GM19025 (cell line): ENCODE results near the gene RADIL.

Experiments
- ATAC-seq: cut with Tn5 transposase; IDR thresholded peaks from one replicate; pipeline ENCODE4 v1.9.1; 2021; ENCODE audit warnings: mild to moderate bottlenecking, low read depth, moderate library complexity; ENCODE audit not compliant: unreplicated experiment

Gene RADIL

DNA sequence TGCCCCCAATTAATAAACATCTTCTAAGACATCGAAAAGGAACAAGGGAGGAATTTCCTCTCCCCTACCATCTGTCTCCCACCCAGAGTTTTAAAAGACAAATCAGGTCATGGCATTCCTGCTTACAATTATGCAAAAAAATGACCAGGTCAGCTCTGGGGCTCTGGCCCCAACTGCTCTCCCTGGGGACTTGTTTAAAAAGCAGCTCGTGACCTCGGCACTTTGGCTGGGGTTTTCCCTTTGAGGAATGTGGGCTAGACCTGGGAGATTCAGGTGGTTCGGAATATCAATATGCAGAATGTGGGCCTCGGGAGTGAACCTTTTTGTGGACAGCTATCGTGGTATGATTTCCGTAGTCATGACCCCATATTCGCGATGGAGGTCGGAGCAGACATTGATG lies 648 bp upstream of the RADIL start:
- no peak for ATAC-seq

- no peak for ATAC-seq
These were observed 514 bp downstream of the RADIL start for GRCh38 chr7:4883033-4883371.

GRCh38 chr7:4882169-4883032 lies 1.1 kb downstream of the RADIL start:
- ATAC-seq, result no peak

GRCh38 chr7:4880218-4880617 lies 3.3 kb downstream of the RADIL start:
- ATAC-seq, result no peak

GRCh38 chr7:4879396-4880081 lies 4.0 kb downstream of the RADIL start:
- no peak for ATAC-seq

GRCh38 chr7:4878336-4879335 lies 4.9 kb downstream of the RADIL start:
- no peak for ATAC-seq

- no peak for ATAC-seq
These were observed 6.9 kb downstream of the RADIL start for GRCh38 chr7:4876586-4876985.

DNA sequence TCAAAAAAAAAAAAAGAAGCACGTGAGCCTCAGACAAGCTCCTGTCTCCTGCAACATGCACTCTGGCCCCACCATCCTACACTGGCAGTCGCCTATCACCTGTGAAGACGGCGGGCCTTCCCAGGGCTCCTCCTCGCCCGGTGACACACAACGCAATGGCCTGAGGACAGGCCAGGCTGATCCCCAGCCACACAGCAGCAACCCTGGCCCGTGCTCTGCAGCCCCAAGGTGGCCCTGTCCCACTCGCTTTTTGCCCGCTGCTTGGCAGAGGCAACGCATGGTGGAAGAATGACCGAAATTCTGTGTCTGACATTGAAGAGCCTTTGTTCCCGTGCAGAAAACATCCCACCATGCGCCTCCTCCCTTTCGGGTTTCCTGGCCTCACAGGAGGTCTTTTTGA lies 8.1 kb downstream of the RADIL start:
- ATAC-seq, result no peak

- no peak for ATAC-seq
These were observed 10.2 kb downstream of the RADIL start for GRCh38 chr7:4873071-4873944.

DNA sequence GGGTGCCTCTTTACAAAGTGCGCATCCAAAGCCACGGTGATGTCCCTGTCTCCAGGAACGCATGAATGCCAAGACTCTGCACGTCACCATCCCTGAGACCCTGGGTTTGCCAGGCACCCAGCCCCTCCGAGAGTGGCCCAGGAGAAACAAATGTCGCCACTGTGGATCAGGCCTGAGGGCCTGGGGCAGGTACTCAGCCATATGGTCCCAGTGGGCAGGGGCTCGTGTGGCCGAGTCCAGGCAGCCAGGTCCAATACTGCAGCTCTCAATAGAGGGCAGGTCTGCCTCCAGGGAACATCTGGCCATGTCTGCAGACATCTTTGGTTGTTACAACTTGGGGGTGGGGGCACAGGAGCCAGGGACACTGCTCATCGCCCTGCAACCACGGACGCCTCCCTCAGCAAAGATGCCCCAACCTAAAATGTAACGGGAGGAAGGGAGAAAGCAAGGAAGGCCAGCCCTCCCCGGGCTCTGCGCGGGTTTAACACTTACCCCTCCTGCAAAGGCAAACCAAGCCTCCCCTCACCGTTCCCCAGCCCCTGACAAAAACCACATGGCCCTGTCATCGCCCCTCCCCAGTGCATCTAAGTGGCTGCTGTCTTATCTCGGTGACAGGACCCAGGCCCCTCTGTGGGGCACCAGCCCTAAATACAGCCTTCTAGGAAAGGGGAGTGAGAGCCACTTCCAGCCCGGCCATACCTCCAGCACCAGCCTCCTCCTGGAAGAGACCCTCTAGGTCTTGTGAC lies 11.4 kb downstream of the RADIL start:
- no peak for ATAC-seq

- ATAC-seq, result no peak
These were observed 12.3 kb downstream of the RADIL start for GRCh38 chr7:4871056-4871680.

GRCh38 chr7:4868493-4868892 lies 15.0 kb downstream of the RADIL start:
- ATAC-seq, result no peak

GRCh38 chr7:4866528-4867496 lies 16.7 kb downstream of the RADIL start:
- ATAC-seq, result no peak

GRCh38 chr7:4862156-4862555 lies 21.4 kb downstream of the RADIL start:
- ATAC-seq, result no peak

- ATAC-seq, result no peak
These were observed 21.8 kb downstream of the RADIL start, which contains the start of gene PAPOLB for GRCh38 chr7:4861673-4862072. Gene PAPOLB (minus strand): TSS chr7:4862030. CDS start chr7:4861810, 220 bp downstream.

DNA sequence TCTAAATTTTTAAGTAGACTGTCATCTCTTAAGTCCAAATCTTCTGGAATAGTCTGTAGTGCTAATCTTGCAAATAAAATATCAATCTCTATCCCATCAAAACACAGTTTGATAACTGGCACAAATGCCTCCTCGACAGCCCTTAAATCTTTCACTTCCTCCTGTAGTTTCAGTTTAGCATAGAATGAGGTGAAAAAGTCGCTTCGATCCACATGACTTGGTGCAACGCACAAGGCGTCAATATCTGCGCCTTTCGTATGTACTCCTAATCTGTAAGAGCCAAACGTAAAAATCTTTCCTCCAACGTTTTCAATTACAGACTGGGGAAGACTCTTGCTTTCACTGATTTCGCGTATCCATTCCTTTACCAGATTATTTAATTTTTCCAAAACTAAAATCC lies 22.3 kb downstream of the RADIL start:
- ATAC-seq, result no peak

DNA sequence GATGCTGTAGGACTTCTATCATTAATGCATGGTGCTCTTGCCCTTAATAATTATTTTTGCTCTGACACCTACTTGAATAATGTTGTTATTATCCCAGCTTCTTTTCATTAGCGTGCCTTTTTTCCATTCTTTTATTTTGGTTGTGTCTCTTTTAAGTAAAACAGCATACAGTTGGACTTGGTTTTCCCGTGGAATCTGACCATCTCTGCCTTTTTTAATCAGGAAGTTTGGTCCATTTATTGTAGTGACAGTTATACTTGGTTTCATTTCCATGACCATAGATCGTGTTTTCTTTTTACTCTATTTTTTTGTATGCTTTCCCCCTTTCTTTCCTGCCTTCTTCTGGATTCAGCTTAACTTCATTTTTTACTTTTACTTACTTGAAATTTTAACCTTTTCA lies 26.3 kb downstream of the RADIL start:
- no peak for ATAC-seq
